ENCODE measurements around the gene KCNN1. TPM values are rescaled to one million over a fixed set of nuclear protein-coding genes. Genes with fewer than 3 reads are reported as not detected.

Gene KCNN1
- polyA plus RNA-seq, 1 donor from 2014 or later, result 9.9 TPM

GRCh38 chr19:18021121-18021755, 54.3 kb downstream of the KCNN1 start:
- Histone ChIP-seq H3K36me3 (ENCODE audit: insufficient read depth, low read length) (no peaks in the 10 kb centered on the region), H3K27me3 (ENCODE audit: insufficient read depth, low read depth, low read length) (no peaks in the 10 kb centered on the region), H3K4me3 (ENCODE audit: low read length) (no peak overlapping the region), H3K4me2 (ENCODE audit: low read length) (no peak overlapping the region), H4K20me1 (ENCODE audit: insufficient read depth) (no peaks in the 10 kb centered on the region), H3K27ac (ENCODE audit: low read length) (no peak overlapping the region), H3K9me3 (ENCODE audit: low read length) (no peaks in the 10 kb centered on the region), H3K9ac (ENCODE audit: low read length) (no peak overlapping the region), H3K79me2 (replicated peaks; ENCODE audit: insufficient read depth, low read length) (no peaks in the 10 kb centered on the region), H3K9me2 (ENCODE audit: insufficient read depth, low read length) (no peaks in the 10 kb centered on the region), H3F3A (ENCODE audit: insufficient read depth, low read length, poor library complexity, severe bottlenecking) (no peaks in the 10 kb centered on the region), H2AFZ (ENCODE audit: low read depth, low read length) (no peak overlapping the region)
- no peak for TF ChIP-seq EZH2 (IDR thresholded peaks at IDR 0.05; ENCODE audit: borderline replicate concordance, insufficient read depth, low read length, poor library complexity, severe bottlenecking)
- TF ChIP-seq, protein P1, sequence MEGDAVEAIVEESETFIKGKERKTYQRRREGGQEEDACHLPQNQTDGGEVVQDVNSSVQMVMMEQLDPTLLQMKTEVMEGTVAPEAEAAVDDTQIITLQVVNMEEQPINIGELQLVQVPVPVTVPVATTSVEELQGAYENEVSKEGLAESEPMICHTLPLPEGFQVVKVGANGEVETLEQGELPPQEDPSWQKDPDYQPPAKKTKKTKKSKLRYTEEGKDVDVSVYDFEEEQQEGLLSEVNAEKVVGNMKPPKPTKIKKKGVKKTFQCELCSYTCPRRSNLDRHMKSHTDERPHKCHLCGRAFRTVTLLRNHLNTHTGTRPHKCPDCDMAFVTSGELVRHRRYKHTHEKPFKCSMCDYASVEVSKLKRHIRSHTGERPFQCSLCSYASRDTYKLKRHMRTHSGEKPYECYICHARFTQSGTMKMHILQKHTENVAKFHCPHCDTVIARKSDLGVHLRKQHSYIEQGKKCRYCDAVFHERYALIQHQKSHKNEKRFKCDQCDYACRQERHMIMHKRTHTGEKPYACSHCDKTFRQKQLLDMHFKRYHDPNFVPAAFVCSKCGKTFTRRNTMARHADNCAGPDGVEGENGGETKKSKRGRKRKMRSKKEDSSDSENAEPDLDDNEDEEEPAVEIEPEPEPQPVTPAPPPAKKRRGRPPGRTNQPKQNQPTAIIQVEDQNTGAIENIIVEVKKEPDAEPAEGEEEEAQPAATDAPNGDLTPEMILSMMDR (IDR thresholded peaks at IDR 0.05; ENCODE audit: poor library complexity, severe bottlenecking), result no peak
- TF ChIP-seq EP300 (conservative IDR thresholded peaks at IDR 0.05; ENCODE audit: poor library complexity, severe bottlenecking), result no peak

GRCh38 chr19:18023622-18024251, 56.8 kb downstream of the KCNN1 start:
- no peaks in the 10 kb centered on the region for H3K9me2 ChIP-seq (ENCODE audit: insufficient read depth, low read length)
- no peak overlapping the region for H3K27ac ChIP-seq (ENCODE audit: low read length)
- H4K20me1 ChIP-seq (ENCODE audit: insufficient read depth), result no peaks in the 10 kb centered on the region
- H3K27me3 ChIP-seq (ENCODE audit: insufficient read depth, low read depth, low read length), result no peaks in the 10 kb centered on the region
- no peaks in the 10 kb centered on the region for H3K36me3 ChIP-seq (ENCODE audit: insufficient read depth, low read length)
- TF ChIP-seq RAD21 (conservative IDR thresholded peaks at IDR 0.05), result no peak
- TF ChIP-seq POLR2AphosphoS5 (IDR thresholded peaks at IDR 0.05), result no peak
- H3K4me2 ChIP-seq (ENCODE audit: low read length), result no peak overlapping the region
- no peaks in the 10 kb centered on the region for H3K9me3 ChIP-seq (ENCODE audit: low read length)
- H3K79me2 ChIP-seq (replicated peaks; ENCODE audit: insufficient read depth, low read length), result no peaks in the 10 kb centered on the region
- no peaks in the 10 kb centered on the region for H3F3A ChIP-seq (ENCODE audit: insufficient read depth, low read length, poor library complexity, severe bottlenecking)
- no peak overlapping the region for H3K4me3 ChIP-seq (ENCODE audit: low read length)
- H3K9ac ChIP-seq (ENCODE audit: low read length), result no peak overlapping the region
- no peak overlapping the region for H2AFZ ChIP-seq (ENCODE audit: low read depth, low read length)

- no peaks in the 10 kb centered on the region for H3K36me3 ChIP-seq (ENCODE audit: insufficient read depth, low read length)
- no peak overlapping the region for H2AFZ ChIP-seq (ENCODE audit: low read depth, low read length)
- H3K27me3 ChIP-seq (ENCODE audit: insufficient read depth, low read depth, low read length), result no peaks in the 10 kb centered on the region
- TF ChIP-seq EZH2 (IDR thresholded peaks at IDR 0.05; ENCODE audit: borderline replicate concordance, insufficient read depth, low read length, poor library complexity, severe bottlenecking) (no peak), MXI1 (conservative IDR thresholded peaks at IDR 0.05; ENCODE audit: poor library complexity, severe bottlenecking) (no peak), SMC3 (conservative IDR thresholded peaks at IDR 0.05; ENCODE audit: poor library complexity) (no peak), EP300 (conservative IDR thresholded peaks at IDR 0.05; ENCODE audit: poor library complexity, severe bottlenecking) (no peak), TAF1 (IDR thresholded peaks at IDR 0.05; ENCODE audit: low read depth) (no peak), POLR2AphosphoS5 (IDR thresholded peaks at IDR 0.05) (no peak), RAD21 (conservative IDR thresholded peaks at IDR 0.05) (no peak)
- TF ChIP-seq, protein P1 (IDR thresholded peaks at IDR 0.05; ENCODE audit: poor library complexity, severe bottlenecking), result no peak
- TF ChIP-seq, protein P2, sequence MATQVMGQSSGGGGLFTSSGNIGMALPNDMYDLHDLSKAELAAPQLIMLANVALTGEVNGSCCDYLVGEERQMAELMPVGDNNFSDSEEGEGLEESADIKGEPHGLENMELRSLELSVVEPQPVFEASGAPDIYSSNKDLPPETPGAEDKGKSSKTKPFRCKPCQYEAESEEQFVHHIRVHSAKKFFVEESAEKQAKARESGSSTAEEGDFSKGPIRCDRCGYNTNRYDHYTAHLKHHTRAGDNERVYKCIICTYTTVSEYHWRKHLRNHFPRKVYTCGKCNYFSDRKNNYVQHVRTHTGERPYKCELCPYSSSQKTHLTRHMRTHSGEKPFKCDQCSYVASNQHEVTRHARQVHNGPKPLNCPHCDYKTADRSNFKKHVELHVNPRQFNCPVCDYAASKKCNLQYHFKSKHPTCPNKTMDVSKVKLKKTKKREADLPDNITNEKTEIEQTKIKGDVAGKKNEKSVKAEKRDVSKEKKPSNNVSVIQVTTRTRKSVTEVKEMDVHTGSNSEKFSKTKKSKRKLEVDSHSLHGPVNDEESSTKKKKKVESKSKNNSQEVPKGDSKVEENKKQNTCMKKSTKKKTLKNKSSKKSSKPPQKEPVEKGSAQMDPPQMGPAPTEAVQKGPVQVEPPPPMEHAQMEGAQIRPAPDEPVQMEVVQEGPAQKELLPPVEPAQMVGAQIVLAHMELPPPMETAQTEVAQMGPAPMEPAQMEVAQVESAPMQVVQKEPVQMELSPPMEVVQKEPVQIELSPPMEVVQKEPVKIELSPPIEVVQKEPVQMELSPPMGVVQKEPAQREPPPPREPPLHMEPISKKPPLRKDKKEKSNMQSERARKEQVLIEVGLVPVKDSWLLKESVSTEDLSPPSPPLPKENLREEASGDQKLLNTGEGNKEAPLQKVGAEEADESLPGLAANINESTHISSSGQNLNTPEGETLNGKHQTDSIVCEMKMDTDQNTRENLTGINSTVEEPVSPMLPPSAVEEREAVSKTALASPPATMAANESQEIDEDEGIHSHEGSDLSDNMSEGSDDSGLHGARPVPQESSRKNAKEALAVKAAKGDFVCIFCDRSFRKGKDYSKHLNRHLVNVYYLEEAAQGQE (IDR thresholded peaks at IDR 0.05; ENCODE audit: borderline replicate concordance), result no peak
- H3K9ac ChIP-seq (ENCODE audit: low read length), result no peak overlapping the region
- no peaks in the 10 kb centered on the region for H3K79me2 ChIP-seq (replicated peaks; ENCODE audit: insufficient read depth, low read length)
- no peaks in the 10 kb centered on the region for H3K9me2 ChIP-seq (ENCODE audit: insufficient read depth, low read length)
- H3F3A ChIP-seq (ENCODE audit: insufficient read depth, low read length, poor library complexity, severe bottlenecking), result no peaks in the 10 kb centered on the region
- H3K4me3 ChIP-seq (ENCODE audit: low read length), result no peak overlapping the region
- no peak overlapping the region for H3K4me2 ChIP-seq (ENCODE audit: low read length)
- no peaks in the 10 kb centered on the region for H3K9me3 ChIP-seq (ENCODE audit: low read length)
- no peaks in the 10 kb centered on the region for H4K20me1 ChIP-seq (ENCODE audit: insufficient read depth)
- H3K27ac ChIP-seq (ENCODE audit: low read length), result no peak overlapping the region
Observed at GRCh38 chr19:18027151-18027550, 60.2 kb downstream of the KCNN1 start.

Data from neural cell (in vitro differentiated cells).